Stimulated activated naive CD8-positive, alpha-beta T cell treated with anti-CD3 and anti-CD28 coated beads, Interleukin-15, Interleukin-2, amounts not matched to agents 100 U/mL and 50 U/mL, for 24 hours (primary cell): ENCODE results near the gene HIVEP3.

Experiments
- ATAC-seq: fragments of 150-1000 bp; cut with Tn5 transposase; one replicate; pipeline ENCODE4 v1.10.0; 2021
- DNase-seq: peaks from one replicate; pipeline ENCODE4 v3.0.0; 2021

The HIVEP3 gene

DNA sequence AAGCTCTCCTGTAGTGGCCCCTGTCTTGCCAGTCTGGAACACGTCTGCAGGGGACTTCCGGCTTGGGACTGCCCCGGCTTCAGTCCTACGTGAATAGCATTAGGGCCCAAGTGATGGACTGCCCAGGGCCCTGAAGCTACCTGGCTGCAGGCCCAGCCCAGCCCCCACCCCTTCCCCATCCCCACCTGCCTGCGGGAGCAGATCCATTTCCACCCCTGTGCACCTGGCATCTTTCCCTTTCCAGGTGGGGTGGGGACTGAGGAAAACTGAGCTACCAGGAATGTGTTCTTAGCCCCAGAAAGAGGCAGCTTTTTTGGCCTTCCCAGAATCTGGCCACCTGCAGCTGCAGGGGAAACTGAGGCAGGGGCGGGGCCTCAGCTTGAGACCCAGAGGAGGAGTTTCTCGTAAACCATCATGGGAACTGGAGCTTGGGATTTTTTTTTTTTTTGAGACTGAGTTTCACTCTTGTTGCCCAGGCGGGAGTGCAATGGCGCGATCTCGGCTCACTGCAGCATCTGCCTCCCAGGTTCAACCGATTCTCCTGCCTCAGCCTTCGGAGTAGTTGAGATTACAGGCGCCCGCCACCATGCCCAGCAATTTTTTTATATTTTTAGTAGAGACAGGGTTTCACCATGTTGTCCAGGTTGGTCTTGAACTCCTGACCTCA is 437.5 kb downstream of the HIVEP3 start:
- DNase-seq (no peak), ATAC-seq (no peak)

DNA sequence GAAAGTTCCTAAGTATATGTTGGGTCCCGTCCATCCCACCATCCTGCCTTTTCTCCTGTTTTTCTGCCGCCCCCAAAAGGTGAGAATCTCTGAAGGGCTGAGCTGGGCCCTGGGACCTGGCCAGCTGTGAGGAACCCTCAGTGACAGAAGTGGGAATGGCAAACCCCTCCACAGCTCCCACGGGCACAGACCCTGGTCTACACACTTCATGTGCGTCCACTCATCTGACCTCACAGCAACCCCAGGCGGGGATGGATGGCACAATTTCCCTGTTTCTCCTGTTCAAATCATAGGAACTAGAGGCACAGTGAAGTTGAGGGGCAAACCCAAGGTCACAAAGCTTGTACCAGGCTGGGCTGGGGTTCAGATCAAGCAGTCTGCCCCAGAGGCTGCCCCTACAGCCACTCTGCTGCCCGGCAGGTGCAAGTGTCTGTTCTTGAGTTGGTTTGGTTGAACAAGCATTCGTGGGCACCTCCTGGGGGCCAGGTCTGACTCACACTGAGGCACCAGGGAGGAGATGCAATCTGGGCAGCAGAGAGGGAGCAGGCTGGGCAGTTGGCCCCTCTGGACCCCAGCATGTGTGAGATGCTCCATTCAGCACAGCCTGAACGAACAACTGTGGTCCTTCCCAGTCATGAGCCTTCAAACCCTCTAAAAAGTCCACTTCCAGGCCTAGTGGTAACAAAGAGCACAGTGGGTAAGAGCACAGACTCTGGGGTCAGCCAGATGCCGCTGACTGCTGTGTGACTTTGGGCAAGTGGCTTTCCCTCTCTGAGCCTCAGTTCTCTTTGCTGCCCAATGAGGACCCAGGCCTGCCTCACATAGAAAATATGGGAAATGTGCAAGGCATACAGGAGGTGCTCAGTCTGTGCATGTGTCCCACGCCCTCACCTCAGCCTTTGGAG is 438.3 kb downstream of the HIVEP3 start:
- ATAC-seq, result no peak

DNA sequence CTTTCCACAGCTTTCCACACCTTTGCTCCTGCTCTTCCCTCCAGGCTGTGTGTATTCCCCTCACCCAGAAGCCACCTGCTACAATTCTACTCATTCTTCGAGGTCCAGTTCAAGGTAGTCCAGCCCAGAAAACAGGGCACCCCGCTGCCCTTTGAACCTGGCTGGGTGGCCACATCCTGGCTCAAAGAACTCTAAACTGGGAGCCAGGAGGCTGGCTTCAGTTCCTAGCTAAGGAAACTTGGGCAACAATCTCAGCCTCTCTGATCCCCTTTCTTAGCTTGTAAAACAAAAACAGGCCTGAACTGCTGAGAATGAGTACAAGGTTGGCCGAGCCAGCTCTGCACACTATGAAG is 438.9 kb downstream of the HIVEP3 start:
- DNase-seq (no peak), ATAC-seq (no peak)

More for the DNA sequence above, 438.3 kb downstream of the HIVEP3 start:
- no peak for DNase-seq

DNA sequence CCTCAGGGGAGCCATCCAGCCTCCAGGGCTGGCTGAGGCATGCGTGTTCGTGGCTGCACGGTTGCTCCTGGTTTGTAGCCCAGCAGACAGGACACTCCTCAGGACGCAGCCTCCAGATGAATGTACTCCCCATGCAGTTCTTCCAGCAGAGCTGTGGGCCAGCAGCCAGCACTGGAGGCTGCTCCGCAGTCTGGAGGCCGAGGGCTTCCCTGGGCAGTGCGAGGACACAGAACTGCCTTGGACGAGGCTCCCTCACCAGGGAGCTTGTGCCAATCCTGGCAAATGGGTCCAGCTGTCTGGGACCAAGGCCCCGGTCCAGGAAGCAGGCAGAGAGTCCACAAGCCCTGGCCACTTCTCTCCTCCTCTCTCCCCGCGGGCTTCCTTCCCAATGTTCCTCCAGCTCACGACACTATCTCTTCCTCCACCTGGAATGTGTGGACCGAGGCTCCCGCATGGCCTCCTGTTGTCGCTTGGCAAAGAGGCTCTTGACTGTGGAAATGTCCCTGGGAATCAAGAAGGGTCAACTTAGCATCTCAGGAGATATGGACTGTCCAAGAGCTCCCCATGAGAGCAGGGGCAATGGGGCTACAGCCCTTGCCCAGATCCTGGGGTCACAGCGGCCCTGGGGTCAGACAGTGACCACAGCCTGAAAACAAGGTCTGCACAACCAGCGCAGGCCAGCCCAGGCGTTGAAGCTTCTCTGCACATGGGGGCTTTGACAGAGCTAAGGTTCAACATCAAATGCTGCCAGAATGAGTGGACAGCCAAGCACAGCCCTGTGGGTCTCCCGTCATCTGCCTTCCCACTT is 439.5 kb downstream of the HIVEP3 start:
- DNase-seq, result no peak
- no peak for ATAC-seq

DNA sequence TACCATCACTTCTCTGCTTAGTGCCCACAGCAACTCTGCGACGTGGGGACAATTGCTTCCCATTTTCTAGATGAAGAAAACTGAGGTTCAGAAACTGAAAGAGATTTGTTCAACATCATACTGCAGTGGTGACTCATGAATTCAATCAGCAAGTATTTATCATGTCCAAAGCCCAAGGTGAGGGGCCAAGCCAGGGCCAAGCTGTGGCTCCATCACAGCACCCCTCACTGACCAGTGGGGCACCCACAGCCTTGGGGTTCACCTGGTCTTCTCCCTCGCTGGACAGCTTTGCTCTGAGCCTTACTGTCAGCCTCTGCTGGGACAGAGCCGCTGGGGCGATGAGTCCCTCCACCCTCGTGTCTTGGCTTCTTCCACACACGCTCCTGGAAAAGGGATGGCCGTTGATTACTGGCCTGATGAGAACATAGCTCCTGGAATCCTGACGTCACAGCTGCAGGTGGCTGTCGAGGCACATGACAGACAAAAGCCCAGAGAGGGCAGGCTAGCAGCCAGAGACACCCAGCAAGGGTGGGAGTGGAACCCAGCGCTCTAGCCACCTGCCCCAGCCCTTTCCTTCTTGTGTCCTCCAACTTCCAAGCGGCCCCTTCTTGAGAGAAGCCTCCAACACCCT is 440.5 kb downstream of the HIVEP3 start:
- ATAC-seq, result no peak
- DNase-seq, result no peak

DNA sequence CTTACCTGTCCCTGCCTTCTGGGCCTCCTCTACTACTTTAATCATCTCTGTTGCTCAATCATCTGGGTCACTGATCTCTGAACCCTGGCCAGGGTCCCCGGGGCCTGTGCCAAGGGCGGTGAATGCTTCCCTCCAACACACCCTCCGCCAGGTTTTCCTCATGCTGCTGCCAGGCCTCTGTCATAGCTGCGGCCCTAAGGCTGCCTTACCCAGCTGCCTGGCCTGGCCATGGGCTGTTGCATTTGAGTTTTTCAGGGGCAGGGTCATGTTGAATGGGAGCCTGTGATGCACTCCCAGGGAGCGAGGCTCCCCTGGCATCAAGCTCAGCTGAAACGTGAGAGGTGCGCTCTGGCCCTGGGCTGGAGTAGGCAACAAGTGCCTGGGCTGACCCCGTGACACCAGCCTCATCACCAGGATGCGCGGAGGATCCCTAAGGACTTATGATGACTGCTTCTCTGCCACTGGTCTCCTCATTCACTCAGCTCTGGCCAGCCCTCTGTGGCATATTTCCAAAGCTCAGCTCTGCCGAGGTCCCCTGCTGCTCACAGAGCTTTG is 441.8 kb downstream of the HIVEP3 start:
- DNase-seq, result no peak
- ATAC-seq, result no peak

DNA sequence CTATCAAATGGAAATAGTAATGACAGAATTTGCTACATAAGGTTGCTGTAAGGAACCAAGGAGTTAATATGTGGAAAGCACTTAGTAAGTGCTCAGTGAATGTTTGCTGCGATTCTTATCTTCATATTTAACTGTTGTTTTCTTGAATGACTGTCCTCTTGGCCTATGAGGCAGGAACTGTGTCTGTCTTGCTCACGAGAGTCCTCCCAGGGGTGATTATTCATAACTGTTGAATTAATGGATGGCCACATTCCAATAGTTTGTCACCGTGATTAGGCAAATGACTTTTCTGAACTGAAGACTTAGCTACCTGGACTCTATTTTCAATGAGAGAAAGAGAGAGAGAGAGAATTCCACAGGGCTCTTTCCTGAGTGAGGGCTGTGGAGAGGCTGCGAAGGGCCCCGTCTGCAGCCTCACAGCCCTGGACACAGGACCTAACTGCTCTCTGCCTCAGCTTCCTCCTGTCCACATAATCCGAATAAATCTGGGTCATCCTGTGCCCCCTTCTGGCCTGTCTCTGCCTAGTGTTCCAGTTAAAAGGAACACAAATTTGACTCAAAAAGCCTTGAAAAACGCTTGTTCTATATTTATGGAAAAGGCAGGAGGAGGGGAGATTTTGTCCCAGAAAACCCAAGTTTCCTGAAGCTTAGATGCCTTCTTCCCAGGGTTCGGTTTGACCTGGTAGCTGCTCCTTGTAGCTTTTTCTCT is 442.7 kb downstream of the HIVEP3 start:
- ATAC-seq, result no peak
- DNase-seq, result no peak

DNA sequence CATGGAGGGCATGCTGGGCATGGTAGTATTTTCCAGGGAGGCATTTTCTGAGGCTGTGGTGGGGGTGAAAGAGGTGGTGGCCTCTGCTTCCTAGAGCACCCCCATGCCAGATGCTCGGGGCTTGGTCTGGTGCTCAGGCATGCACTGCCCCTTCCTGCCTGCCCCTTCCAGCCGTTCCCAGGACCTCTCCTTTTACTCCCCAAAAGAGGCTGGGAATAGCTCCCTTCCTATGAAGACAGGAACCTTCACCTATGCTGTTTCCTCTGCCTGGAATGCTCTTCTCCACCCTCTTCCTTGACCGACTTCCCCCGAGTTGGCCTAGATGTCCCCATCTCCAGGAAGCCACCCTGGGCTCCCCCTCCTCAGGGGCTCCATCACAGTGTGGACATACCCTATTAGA is 443.4 kb downstream of the HIVEP3 start:
- no peak for DNase-seq
- ATAC-seq, result no peak

DNA sequence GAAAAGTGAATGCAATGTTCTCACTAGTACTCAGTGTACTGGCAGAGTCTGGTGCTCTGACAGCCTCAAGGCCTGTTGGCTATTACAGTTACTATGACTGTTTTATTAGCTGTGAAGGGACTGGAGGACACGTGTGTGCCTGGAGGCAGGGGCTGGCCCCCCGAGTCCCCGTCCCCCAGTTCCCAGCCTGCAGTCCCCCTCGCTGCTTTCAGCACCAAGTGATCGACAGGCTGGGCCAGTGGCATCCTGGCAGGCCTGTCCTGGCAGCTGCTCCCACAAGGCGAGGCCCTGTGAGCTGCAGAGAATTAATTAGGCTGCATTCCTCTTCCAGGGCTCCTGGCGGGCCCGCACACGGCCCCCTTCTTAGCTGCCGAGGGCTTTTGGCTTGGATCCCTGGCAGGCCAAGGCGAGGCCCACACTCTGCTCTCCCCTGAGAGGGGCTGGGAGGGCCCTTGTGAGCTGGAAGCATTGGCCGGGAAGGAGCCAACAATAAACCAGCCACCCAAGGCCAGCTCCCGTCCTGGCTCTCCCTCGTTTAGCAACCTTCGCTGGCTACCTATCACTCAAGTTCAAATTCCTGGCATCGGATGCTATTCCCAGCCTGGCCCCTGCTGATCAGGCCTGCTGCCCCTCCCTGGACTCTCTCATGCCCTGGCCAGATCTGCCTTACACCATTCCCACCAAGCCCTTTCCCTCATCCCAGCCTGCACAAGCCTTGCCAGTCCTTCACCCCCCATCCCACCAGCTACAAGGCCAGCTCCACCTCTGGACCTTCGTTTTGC is 444.0 kb downstream of the HIVEP3 start:
- ATAC-seq (no peak), DNase-seq (no peak)

DNA sequence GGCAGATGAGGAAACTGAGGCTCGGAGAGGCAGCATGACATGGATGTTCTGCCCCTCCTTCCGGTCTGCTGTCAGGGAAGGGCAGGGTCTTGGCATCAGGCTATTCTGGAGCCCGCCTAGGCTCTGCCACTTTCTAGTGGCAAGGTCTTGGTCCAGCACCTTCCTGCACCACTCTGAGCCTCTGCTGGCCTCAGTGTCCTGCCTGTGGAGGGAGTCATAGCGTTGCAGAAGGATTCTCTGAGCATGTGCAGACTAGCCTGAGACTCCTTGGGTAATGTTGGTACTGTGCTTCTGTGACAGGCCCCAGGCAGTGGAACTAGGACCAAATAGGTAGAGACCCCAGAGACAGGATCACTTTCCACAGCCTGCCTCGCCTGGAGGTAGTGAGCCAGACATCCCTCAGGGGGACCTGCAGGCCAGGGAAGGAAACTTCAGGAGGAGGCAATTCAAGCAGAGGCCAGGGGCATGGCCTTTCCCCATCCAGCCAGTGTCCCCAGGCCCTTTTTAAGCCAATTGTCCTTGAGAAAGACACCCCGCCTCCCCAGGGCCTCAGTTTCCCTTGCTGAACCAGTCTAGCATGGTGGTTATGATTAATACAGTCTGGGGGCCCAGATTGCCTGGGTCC is 444.9 kb downstream of the HIVEP3 start:
- no peak for DNase-seq
- ATAC-seq, result no peak

DNA sequence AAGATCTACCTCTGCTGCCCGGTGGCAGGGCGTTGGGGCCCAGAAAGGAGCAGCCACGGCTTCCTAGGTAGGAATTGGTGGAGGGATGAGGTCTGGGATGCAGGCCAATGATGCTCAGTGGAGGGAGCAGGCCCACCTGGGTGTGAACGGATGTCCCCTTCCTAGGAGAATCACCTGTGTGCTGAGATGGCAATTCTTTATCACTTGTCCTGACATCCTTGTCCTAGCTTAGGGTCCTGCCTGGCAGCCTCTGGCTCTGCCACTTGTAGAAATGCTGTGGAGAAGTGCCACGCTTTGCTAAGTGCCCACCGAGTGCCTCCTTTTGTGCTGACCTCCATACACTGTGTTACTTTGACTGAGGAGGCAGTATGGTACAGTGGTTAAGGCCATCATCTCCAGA is 447.1 kb downstream of the HIVEP3 start:
- no peak for ATAC-seq
- no peak for DNase-seq

DNA sequence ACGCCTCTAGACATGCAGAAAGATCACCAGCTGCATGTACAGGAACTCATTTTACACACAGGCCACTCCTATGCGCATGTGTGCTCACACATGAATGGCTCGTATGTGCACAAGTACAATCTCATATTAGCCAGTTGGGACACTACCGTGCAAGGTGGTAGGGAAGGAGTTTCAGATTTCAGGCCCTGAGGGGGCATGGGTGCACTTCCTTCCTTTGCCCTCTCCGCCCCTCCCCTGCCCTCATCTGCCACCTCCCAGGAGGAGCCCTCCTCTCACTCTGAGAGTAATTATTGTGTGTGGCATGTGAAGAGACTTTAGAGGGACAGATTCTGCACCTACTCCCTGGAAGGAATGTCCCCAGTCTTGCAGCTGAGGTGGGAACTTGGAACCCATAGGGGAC is 449.0 kb downstream of the HIVEP3 start:
- DNase-seq (no peak), ATAC-seq (no peak)

DNA sequence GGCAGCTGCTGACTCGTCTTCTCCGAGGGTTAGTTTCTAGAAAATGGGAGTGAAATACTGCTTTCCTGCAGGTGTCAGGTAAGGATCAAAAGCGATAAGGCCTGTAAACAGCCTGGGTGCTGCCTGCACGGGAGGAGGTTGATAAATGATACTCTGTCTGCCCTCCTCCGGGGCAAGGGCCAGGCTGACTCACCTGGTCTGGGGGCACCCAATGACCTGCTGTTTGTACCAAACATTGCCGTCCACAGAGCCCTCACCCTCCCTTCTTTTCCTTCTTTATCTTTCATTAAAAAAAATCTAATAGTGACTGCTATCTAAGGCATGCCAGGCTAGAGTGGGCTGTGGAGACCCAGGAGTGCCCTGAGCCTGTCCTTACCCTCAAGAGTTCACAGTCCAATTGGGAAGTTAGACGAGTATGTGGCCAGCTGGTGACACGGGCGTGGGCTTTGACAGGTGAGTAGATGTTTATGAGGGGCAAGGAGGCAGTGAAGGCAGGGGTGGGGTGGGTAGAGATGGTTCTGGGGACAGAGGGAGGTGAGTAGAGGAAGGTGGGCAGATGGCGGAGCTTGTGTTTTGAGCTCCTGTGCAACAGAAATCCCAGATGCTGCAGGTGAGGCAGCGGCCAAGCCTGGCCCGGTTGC is 450.5 kb downstream of the HIVEP3 start:
- DNase-seq (no peak), ATAC-seq (no peak)

DNA sequence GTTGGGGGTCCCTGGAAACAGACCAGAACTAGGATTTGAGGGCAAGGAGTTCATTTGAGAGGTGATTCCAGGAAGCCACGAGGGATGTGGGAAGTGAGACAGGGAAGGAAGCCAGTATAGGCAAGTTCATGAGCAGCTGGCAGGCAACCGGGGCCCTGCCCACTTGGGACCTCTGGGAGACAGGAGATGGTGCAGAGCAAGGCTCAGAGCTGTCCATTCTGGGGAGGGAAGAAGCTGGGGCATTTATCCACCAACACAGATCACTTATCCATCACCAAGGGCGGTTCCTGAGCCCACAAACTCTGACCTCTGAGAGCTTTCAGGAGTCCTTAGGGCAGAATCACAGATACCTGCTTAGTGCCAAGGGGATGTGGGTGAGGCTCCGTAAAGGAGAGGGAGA is 451.0 kb downstream of the HIVEP3 start:
- DNase-seq, result no peak
- no peak for ATAC-seq

DNA sequence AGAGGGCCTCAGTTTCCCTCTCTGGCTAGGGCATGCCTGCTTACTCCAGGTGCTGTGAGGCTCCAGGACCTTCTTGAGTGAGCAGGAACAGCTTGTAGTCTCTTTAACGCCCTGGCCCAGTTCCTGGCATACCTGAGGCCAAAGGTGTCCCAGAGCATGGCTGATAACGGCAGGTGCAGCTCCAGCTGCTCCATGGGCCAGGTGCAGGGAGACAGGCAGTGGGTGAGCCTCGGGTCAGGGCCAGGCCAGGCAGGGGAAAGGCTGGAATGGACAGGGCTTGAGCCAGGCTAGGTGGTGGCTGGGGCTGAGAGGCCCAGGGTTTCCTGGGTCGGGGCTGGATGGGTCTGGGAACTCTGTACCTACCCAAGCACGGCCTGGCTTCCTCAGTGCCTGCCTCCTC is 452.6 kb downstream of the HIVEP3 start:
- no peak for DNase-seq
- no peak for ATAC-seq

DNA sequence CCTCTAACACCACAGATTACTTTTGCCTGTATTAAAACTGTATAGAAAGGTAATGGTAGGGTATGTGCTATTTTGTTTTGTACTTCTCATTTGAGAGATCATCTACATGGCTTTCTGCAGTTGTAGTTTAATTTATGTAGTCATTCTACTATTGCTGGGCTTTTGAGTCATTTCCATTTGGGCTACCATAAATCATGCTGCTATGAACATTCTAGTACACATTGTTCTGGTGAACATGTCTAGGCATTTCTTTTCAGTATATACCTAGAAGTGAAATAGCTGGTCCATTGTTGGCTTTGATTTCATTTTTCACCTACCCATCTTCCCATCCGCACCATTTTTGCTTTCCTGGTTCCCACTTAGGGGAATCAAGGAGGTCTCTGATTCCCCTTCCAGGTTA is 453.0 kb downstream of the HIVEP3 start:
- no peak for ATAC-seq
- no peak for DNase-seq

DNA sequence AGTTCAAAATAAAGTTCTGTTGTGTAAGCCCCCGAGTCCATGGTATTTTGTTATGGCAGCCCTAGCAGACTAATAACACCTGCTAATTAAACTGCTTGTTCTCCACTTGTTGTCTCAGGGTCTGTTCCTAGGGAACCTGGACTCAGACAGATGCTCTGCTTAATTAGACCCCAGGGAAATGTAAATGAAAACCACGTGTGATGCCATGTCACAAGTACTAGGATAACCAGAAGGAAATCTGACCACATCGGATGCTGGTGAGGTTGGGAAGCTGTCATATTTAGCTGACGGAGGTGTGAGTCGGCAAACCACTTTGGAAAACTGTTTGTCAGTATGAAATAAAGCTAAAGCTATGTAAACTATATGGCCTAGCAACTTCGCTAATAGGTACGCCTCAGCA is 453.8 kb downstream of the HIVEP3 start:
- ATAC-seq, result no peak

DNA sequence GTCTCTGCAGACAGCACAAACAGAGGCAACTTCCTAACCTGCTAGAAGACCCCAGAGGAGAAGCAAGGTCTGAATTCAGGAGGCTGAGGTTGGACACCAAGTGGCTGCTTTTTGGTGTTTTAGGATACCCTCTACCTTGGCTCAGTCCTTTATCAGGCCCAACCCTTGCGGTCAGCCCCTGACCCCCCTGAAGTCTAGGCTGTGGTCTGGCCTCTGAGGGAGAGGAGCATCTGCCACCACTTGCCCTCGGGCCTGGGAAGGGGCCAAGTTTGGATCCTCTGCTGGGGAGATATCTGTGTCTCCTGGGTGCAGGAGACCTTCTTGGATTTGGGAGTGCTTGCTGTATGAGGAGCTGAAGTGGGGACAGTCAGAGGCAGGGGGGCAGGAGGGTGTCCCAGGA is 455.2 kb downstream of the HIVEP3 start:
- no peak for ATAC-seq
- no peak for DNase-seq

More for the DNA sequence above, 453.8 kb downstream of the HIVEP3 start:
- no peak for DNase-seq

DNA sequence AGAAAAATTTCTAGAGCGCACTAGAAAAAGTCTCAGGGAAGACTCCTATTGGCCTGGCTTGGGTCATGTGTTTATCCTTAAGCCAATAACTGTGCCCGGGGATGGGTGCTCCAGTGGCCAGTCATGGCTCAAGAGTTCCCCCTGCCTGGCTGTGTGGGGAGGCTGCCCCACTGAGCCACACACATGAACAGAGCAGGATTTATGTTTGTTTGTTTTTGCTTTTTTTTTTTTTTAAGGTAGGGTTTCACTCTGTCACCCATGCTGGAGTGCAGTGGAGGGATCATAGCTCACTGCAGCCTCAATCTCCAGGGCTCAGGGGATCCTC is 456.1 kb downstream of the HIVEP3 start:
- ATAC-seq, result no peak
- no peak for DNase-seq
